A549 (cell line): ENCODE results near the gene PSMB11.

ENCODE experiments used
- CHD4 ChIP-seq: fragments of 200-600 bp; sonication (generic); IDR thresholded peaks from 2 replicates; pipeline ENCODE4 v1.6.1; 2016; ENCODE audit warnings: antibody characterized with exemption, mild to moderate bottlenecking, borderline replicate concordance
- EP300 ChIP-seq, 2 experiments: fragments of >200 bp; sonication (Bioruptor Twin); formaldehyde crosslinking; IDR thresholded peaks; 2 replicates in 1 of 2; 3 replicates in 1 of 2; pipeline ENCODE4 v1.6.1; 2016 to 2017
- POLR2A ChIP-seq: IDR thresholded peaks from 2 replicates; pipeline ENCODE4 v1.6.1; 2012; ENCODE audit warnings: mild to moderate bottlenecking, low read length
- SMC3 ChIP-seq: fragments of >200 bp; sonication (Bioruptor Twin); formaldehyde crosslinking; IDR thresholded peaks from 3 replicates; pipeline ENCODE4 v1.6.1; 2018; ENCODE audit warnings: inconsistent platforms
- SREBF2 ChIP-seq: fragments of 450-650 bp; IDR thresholded peaks from 2 replicates; pipeline ENCODE4 v1.6.1; 2014; ENCODE audit warnings: mild to moderate bottlenecking, moderate library complexity
- TF ChIP-seq, protein P1 (sequence below): fragments of >200 bp; sonication (Bioruptor Twin); formaldehyde crosslinking; IDR thresholded peaks from 3 replicates; pipeline ENCODE4 v1.5.1; 2016
- TF ChIP-seq, protein P2 (sequence below): fragments of 200-600 bp; sonication (generic); IDR thresholded peaks from 2 replicates; pipeline ENCODE4 v1.6.1; 2016; ENCODE audit warnings: antibody characterized with exemption, mild to moderate bottlenecking, moderate library complexity

DNA sequence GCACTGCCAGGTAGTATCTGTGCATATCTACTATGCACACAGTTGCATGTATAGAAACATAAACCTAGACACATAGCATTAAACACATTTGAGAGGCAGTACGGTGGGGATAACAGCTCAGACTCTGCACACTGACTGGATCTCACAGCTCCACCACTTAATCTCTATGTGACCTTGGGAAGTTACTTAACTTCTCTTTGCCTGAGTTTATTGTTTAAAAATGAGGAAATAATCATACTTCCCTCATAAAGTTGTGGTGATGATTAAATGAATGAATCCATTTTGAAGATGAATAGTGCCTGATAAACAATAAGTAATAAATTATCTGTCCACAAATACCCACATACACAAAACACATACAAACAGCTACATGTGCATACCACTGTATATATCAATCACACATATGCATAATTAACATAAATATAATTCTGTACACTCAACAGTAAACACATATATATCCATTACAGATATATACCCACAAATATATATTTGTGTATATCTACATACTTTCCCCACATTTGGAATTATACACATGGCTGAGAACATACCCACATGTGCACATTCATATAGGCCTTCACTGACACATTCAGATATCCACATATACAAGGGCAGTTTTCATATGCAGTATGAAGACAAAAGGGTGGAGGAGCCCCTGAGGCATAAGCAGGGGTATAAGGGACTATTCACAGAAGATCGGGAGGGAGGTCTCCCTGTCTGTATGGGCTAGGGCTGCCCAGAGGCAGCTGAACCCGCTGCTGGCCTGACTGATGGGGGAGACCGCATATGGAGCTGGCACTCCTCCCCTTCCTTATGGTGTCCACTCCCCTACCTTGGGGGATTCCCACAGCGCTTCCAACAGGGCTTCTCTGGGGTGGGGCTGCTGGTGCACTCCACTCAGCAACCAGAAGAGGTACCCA lies 9.4 kb downstream of the PSMB11 start:
- TF ChIP-seq, protein P1, sequence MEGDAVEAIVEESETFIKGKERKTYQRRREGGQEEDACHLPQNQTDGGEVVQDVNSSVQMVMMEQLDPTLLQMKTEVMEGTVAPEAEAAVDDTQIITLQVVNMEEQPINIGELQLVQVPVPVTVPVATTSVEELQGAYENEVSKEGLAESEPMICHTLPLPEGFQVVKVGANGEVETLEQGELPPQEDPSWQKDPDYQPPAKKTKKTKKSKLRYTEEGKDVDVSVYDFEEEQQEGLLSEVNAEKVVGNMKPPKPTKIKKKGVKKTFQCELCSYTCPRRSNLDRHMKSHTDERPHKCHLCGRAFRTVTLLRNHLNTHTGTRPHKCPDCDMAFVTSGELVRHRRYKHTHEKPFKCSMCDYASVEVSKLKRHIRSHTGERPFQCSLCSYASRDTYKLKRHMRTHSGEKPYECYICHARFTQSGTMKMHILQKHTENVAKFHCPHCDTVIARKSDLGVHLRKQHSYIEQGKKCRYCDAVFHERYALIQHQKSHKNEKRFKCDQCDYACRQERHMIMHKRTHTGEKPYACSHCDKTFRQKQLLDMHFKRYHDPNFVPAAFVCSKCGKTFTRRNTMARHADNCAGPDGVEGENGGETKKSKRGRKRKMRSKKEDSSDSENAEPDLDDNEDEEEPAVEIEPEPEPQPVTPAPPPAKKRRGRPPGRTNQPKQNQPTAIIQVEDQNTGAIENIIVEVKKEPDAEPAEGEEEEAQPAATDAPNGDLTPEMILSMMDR = no peak
- no peak for TF ChIP-seq CHD4
- TF ChIP-seq POLR2A = no peak
- TF ChIP-seq EP300 (IDR thresholded peaks at IDR 0.05) = no peak
- TF ChIP-seq, protein P2, sequence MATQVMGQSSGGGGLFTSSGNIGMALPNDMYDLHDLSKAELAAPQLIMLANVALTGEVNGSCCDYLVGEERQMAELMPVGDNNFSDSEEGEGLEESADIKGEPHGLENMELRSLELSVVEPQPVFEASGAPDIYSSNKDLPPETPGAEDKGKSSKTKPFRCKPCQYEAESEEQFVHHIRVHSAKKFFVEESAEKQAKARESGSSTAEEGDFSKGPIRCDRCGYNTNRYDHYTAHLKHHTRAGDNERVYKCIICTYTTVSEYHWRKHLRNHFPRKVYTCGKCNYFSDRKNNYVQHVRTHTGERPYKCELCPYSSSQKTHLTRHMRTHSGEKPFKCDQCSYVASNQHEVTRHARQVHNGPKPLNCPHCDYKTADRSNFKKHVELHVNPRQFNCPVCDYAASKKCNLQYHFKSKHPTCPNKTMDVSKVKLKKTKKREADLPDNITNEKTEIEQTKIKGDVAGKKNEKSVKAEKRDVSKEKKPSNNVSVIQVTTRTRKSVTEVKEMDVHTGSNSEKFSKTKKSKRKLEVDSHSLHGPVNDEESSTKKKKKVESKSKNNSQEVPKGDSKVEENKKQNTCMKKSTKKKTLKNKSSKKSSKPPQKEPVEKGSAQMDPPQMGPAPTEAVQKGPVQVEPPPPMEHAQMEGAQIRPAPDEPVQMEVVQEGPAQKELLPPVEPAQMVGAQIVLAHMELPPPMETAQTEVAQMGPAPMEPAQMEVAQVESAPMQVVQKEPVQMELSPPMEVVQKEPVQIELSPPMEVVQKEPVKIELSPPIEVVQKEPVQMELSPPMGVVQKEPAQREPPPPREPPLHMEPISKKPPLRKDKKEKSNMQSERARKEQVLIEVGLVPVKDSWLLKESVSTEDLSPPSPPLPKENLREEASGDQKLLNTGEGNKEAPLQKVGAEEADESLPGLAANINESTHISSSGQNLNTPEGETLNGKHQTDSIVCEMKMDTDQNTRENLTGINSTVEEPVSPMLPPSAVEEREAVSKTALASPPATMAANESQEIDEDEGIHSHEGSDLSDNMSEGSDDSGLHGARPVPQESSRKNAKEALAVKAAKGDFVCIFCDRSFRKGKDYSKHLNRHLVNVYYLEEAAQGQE = no peak
- no peak for TF ChIP-seq SREBF2
- TF ChIP-seq SMC3 = no peak
